Ecto neural progenitor cell (in vitro differentiated cells): ENCODE data around the gene GABPA.
"Not testable (repeated sequence)": the region's sequence is repeated elsewhere in the genome, so short reads cannot be mapped to it uniquely, and the experiment has no call there.

Experiments
- DNase-seq: peaks from one replicate; pipeline ENCODE4 v3.0.0-alpha.2; 2018; ENCODE audit warnings: low spot score

GABPA gene

GRCh38 chr21:25734904-25735645 is at the start of gene GABPA, which contains the start of gene ATP5PF:
Gene GABPA (plus strand): TSS chr21:25734972. CDS start chr21:25741599, 6,627 bp downstream.
Gene ATP5PF (minus strand): TSS chr21:25734904. CDS start chr21:25729794, 5,110 bp downstream.
- peak; percentile 97 for DNase-seq

GRCh38 chr21:25687787-25688186 is 47.0 kb upstream of the GABPA start:
- no peak for DNase-seq

- DNase-seq = no peak
Measured at GRCh38 chr21:25688275-25689155, 46.3 kb upstream of the GABPA start.

- DNase-seq = no peak
Measured at GRCh38 chr21:25689226-25689625, 45.5 kb upstream of the GABPA start.

- no peak for DNase-seq
Measured at GRCh38 chr21:25691976-25692375, 42.8 kb upstream of the GABPA start.

- DNase-seq = not testable (repeated sequence)
Measured at GRCh38 chr21:25695461-25695860, 39.3 kb upstream of the GABPA start.

- DNase-seq = no peak
Measured at GRCh38 chr21:25700741-25701140, 34.0 kb upstream of the GABPA start.

GRCh38 chr21:25701529-25701928 is 33.2 kb upstream of the GABPA start:
- no peak for DNase-seq

GRCh38 chr21:25708467-25709065 is 26.2 kb upstream of the GABPA start:
- no peak for DNase-seq

GRCh38 chr21:25709684-25710265 is 25.0 kb upstream of the GABPA start:
- no peak for DNase-seq

GRCh38 chr21:25710550-25710949 is 24.2 kb upstream of the GABPA start:
- no peak for DNase-seq

GRCh38 chr21:25714066-25714465 is 20.7 kb upstream of the GABPA start:
- DNase-seq = not testable (repeated sequence)

- DNase-seq = no peak
Measured at GRCh38 chr21:25717491-25718147, 17.2 kb upstream of the GABPA start.

- DNase-seq = no peak
Measured at GRCh38 chr21:25721987-25722386, 12.8 kb upstream of the GABPA start.

GRCh38 chr21:25722631-25723030 is 12.1 kb upstream of the GABPA start:
- no peak for DNase-seq

GRCh38 chr21:25732091-25732760 is 2.5 kb upstream of the GABPA start:
- no peak for DNase-seq

GRCh38 chr21:25733859-25734653 is 716 bp upstream of the GABPA start:
- no peak for DNase-seq

- no peak for DNase-seq
Measured at GRCh38 chr21:25734654-25734903, 193 bp upstream of the GABPA start.

GRCh38 chr21:25735646-25736597 is 1.1 kb downstream of the GABPA start:
- no peak for DNase-seq
